ENCODE measurements around the gene IAPP.

- TF ChIP-seq CTCF (IDR thresholded peaks at IDR 0.05) (no peak), EZH2phosphoT487 (IDR thresholded peaks at IDR 0.05) (no peak)
Observed at GRCh38 chr12:21392384-21392783, 19.7 kb downstream of the IAPP start.

Measured in neural progenitor cell (in vitro differentiated cells).